Astrocyte (in vitro differentiated cells and primary cell): Measurements from ENCODE around the gene ATG7. TPM values are rescaled to one million over a fixed set of nuclear protein-coding genes. Genes with fewer than 3 reads are reported as not detected.

ENCODE experiments used
- DNase-seq: peaks from one replicate; pipeline ENCODE4 v3.0.0-alpha.2; 2010; ENCODE audit warnings: low read depth
- FAIRE-seq: peaks from 2 replicates; lab custom pipeline; 2011; peaks lifted over from hg19 to GRCh38; lab: Jason Lieb, UNC
- H2AFZ ChIP-seq: 2 replicates; pipeline ENCODE4 v1.6.0; 2012; ENCODE audit warnings: low read depth, low read length, inconsistent platforms
- H3K27ac ChIP-seq: 2 replicates; pipeline ENCODE4 v1.5.1; 2011; ENCODE audit warnings: low read depth, low read length, inconsistent platforms
- H3K27me3 ChIP-seq: 2 replicates; pipeline ENCODE4 v1.6.0; 2011; ENCODE audit warnings: low read length, inconsistent platforms; ENCODE audit not compliant: insufficient read depth
- H3K36me3 ChIP-seq: 2 replicates; pipeline ENCODE4 v1.5.1; 2011; ENCODE audit warnings: low read length, inconsistent platforms; ENCODE audit not compliant: insufficient read depth
- H3K4me1 ChIP-seq: 2 replicates; pipeline ENCODE4 v1.5.1; 2011; ENCODE audit warnings: low read length, inconsistent platforms; ENCODE audit not compliant: insufficient read depth
- H3K4me2 ChIP-seq: 2 replicates; pipeline ENCODE4 v1.6.0; 2012; ENCODE audit warnings: low read length, inconsistent platforms
- H3K4me3 ChIP-seq: 2 replicates; pipeline ENCODE4 v1.5.1; 2011; ENCODE audit warnings: low read depth, mild to moderate bottlenecking, low read length, inconsistent platforms; ENCODE audit not compliant: insufficient read depth
- H3K79me2 ChIP-seq: 2 replicates; pipeline ENCODE4 v1.6.0; 2012; ENCODE audit warnings: mild to moderate bottlenecking, low read length, inconsistent platforms; ENCODE audit not compliant: insufficient read depth
- H3K9ac ChIP-seq: 2 replicates; pipeline ENCODE4 v1.6.0; 2012; ENCODE audit warnings: mild to moderate bottlenecking, low read length, inconsistent platforms
- H3K9me3 ChIP-seq: 2 replicates; pipeline ENCODE4 v1.5.1; 2012; ENCODE audit warnings: low read depth, mild to moderate bottlenecking, low read length, inconsistent platforms; ENCODE audit not compliant: insufficient read depth
- H4K20me1 ChIP-seq: 2 replicates; pipeline ENCODE4 v1.6.0; 2012; ENCODE audit warnings: low read length, inconsistent platforms; ENCODE audit not compliant: insufficient read depth
- H3K27ac Mint-ChIP-seq: one replicate; pipeline ENCODE4 v1.8.0; 2021; ENCODE audit warnings: mild to moderate bottlenecking, mixed read lengths; ENCODE audit not compliant: unreplicated experiment
- H3K27me3 Mint-ChIP-seq: one replicate; pipeline ENCODE4 v1.8.0; 2021; ENCODE audit warnings: low read depth, mixed read lengths; ENCODE audit not compliant: unreplicated experiment
- H3K36me3 Mint-ChIP-seq: one replicate; pipeline ENCODE4 v1.8.0; 2021; ENCODE audit warnings: low read depth, mixed read lengths; ENCODE audit not compliant: unreplicated experiment
- H3K4me1 Mint-ChIP-seq: one replicate; pipeline ENCODE4 v1.8.0; 2021; ENCODE audit warnings: low read depth, mixed read lengths; ENCODE audit not compliant: unreplicated experiment
- H3K4me3 Mint-ChIP-seq: one replicate; pipeline ENCODE4 v1.8.0; 2021; ENCODE audit warnings: mild to moderate bottlenecking, moderate library complexity, mixed read lengths; ENCODE audit not compliant: unreplicated experiment
- H3K9me3 Mint-ChIP-seq: one replicate; pipeline ENCODE4 v1.8.0; 2021; ENCODE audit warnings: mild to moderate bottlenecking, mixed read lengths; ENCODE audit not compliant: unreplicated experiment
- CTCF ChIP-seq: IDR thresholded peaks from 2 replicates; pipeline ENCODE4 v1.5.1; 2011; ENCODE audit warnings: low read depth, mild to moderate bottlenecking, inconsistent platforms, low read length, moderate library complexity; ENCODE audit not compliant: insufficient read depth
- EZH2 ChIP-seq: IDR thresholded peaks from 2 replicates; pipeline ENCODE4 v1.6.1; 2012; ENCODE audit warnings: mild to moderate bottlenecking, low read length, inconsistent platforms; ENCODE audit not compliant: insufficient read depth
- total RNA-seq: library from RNA; stranded (reverse); gene quantifications from 2 replicates; pipeline ENCODE4 v1.2.1, GENCODE V29; 2021

The ATG7 gene
- total RNA-seq, 1 donor from 2014 or later, result 29.5 TPM

GRCh38 chr3:11534011-11534792 is 262.0 kb downstream of the ATG7 start:
- H3K27me3 Mint-ChIP-seq, result no peaks in the 10 kb centered on the region
- no peaks in the 10 kb centered on the region for H4K20me1 ChIP-seq
- H3K4me1 ChIP-seq, result peaks cover 28% of the 10 kb centered on the region
- H2AFZ ChIP-seq, result no peak overlapping the region
- H3K4me3 ChIP-seq, result no peak overlapping the region
- H3K4me1 Mint-ChIP-seq, result peaks cover 15% of the 10 kb centered on the region
- no peak overlapping the region for H3K9ac ChIP-seq
- H3K27ac Mint-ChIP-seq, result no peak overlapping the region
- no peak for DNase-seq
- FAIRE-seq, result no peak
- peaks cover 5% of the 10 kb centered on the region for H3K36me3 Mint-ChIP-seq
- H3K79me2 ChIP-seq, result peaks cover 4% of the 10 kb centered on the region
- no peaks in the 10 kb centered on the region for H3K36me3 ChIP-seq
- H3K4me2 ChIP-seq, result no peak overlapping the region
- TF ChIP-seq EZH2 (no peak), CTCF (no peak)
- H3K4me3 Mint-ChIP-seq, result no peak overlapping the region
- H3K9me3 ChIP-seq, result no peaks in the 10 kb centered on the region
- no peak overlapping the region for H3K27ac ChIP-seq
- H3K9me3 Mint-ChIP-seq, result no peaks in the 10 kb centered on the region
- H3K27me3 ChIP-seq, result no peaks in the 10 kb centered on the region

GRCh38 chr3:11534793-11535101 is 262.6 kb downstream of the ATG7 start:
- Histone ChIP-seq H3K4me3 (no peak overlapping the region), H3K27me3 (no peaks in the 10 kb centered on the region), H4K20me1 (no peaks in the 10 kb centered on the region), H3K79me2 (peaks cover 4% of the 10 kb centered on the region), H3K27ac (no peak overlapping the region), H3K4me2 (no peak overlapping the region), H3K9ac (no peak overlapping the region), H3K36me3 (no peaks in the 10 kb centered on the region), H3K4me1 (peaks cover 23% of the 10 kb centered on the region), H3K9me3 (no peaks in the 10 kb centered on the region), H2AFZ (no peak overlapping the region)
- Mint-ChIP-seq H3K4me1 (peaks cover 9% of the 10 kb centered on the region), H3K27me3 (no peaks in the 10 kb centered on the region), H3K27ac (no peak overlapping the region), H3K9me3 (no peaks in the 10 kb centered on the region), H3K36me3 (peaks cover 5% of the 10 kb centered on the region), H3K4me3 (no peak overlapping the region)
- no peak for TF ChIP-seq EZH2
- TF ChIP-seq CTCF, result no peak
- FAIRE-seq, result no peak
- DNase-seq, result no peak

GRCh38 chr3:11535243-11535960 is 263.2 kb downstream of the ATG7 start:
- H3K27me3 Mint-ChIP-seq, result no peaks in the 10 kb centered on the region
- H3K9me3 ChIP-seq, result no peaks in the 10 kb centered on the region
- no peaks in the 10 kb centered on the region for H3K36me3 ChIP-seq
- DNase-seq (no peak), FAIRE-seq (no peak)
- TF ChIP-seq EZH2 (no peak), CTCF (no peak)
- H3K4me2 ChIP-seq, result no peak overlapping the region
- H3K27ac ChIP-seq, result no peak overlapping the region
- H3K27me3 ChIP-seq, result no peaks in the 10 kb centered on the region
- no peak overlapping the region for H3K4me3 ChIP-seq
- H3K9me3 Mint-ChIP-seq, result no peaks in the 10 kb centered on the region
- H3K4me3 Mint-ChIP-seq, result no peak overlapping the region
- H3K9ac ChIP-seq, result no peak overlapping the region
- no peak overlapping the region for H2AFZ ChIP-seq
- H3K4me1 ChIP-seq, result peaks cover 17% of the 10 kb centered on the region
- peaks cover 4% of the 10 kb centered on the region for H3K79me2 ChIP-seq
- no peaks in the 10 kb centered on the region for H4K20me1 ChIP-seq
- peaks cover 3% of the 10 kb centered on the region for H3K4me1 Mint-ChIP-seq
- H3K36me3 Mint-ChIP-seq, result peaks cover 5% of the 10 kb centered on the region
- H3K27ac Mint-ChIP-seq, result no peak overlapping the region
